Choroid plexus epithelial cell (primary cell): ENCODE measurements around the gene KCTD5.
"Not testable (repeated sequence)": the region's sequence is repeated elsewhere in the genome, so short reads cannot be mapped to it uniquely, and the experiment has no call there.

Experiments
- DNase-seq: peaks from one replicate; pipeline ENCODE4 v3.0.0-alpha.2; 2010; ENCODE audit warnings: low read depth
- H3K4me3 ChIP-seq: 2 replicates; pipeline ENCODE4 v1.5.1; 2011; ENCODE audit warnings: low read depth, mild to moderate bottlenecking, control low read depth, low read length, moderate library complexity
- CTCF ChIP-seq: conservative IDR thresholded peaks from 2 replicates; pipeline ENCODE4 v1.5.1; 2011; ENCODE audit warnings: low read depth, mild to moderate bottlenecking, control low read depth, inconsistent platforms, low read length, moderate library complexity

KCTD5 gene

DNA sequence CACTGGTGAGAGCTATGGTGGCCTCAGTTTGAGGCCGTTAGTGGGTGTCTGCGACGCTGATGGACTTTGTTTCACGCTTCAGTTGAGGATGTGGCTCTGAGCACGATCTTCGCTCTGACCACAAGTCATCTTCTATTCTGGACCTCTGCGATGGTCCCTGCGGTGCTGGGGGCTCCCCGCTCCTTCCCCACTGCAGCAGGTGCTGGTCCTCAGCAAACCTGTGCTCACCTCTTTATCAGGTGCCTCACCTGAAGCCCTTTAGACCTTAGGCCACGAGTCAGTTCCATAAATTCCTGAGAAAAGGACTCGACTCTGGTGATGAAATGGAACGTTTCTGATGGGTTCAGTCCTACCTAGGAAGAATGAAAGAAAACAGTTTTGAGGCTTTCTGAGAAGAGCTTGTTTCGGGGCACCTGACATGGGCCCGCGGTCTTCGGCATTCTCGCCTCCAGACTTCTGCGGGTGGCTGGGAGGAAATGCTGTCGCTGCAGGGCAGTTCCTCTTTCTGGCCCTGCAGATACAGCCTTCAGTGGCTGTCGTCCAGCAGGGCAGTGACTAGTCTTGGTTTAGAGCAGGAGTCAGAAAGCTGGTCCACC lies 4.7 kb downstream of the KCTD5 start:
- H3K4me3 ChIP-seq = no peak overlapping the region
- no peak for TF ChIP-seq CTCF
- no peak for DNase-seq

GRCh38 chr16:2687531-2688308 lies 5.4 kb downstream of the KCTD5 start:
- DNase-seq = no peak
- no peak for TF ChIP-seq CTCF
- no peak overlapping the region for H3K4me3 ChIP-seq

GRCh38 chr16:2689422-2689821 lies 7.1 kb downstream of the KCTD5 start:
- not testable (repeated sequence) for H3K4me3 ChIP-seq, DNase-seq

GRCh38 chr16:2689968-2690801 lies 7.9 kb downstream of the KCTD5 start:
- H3K4me3 ChIP-seq = no peak overlapping the region
- DNase-seq = no peak

GRCh38 chr16:2690852-2691251 lies 8.5 kb downstream of the KCTD5 start:
- H3K4me3 ChIP-seq = no peak overlapping the region
- TF ChIP-seq CTCF = no peak
- DNase-seq = no peak

More at GRCh38 chr16:2689968-2690801, 7.9 kb downstream of the KCTD5 start:
- TF ChIP-seq CTCF = no peak

DNA sequence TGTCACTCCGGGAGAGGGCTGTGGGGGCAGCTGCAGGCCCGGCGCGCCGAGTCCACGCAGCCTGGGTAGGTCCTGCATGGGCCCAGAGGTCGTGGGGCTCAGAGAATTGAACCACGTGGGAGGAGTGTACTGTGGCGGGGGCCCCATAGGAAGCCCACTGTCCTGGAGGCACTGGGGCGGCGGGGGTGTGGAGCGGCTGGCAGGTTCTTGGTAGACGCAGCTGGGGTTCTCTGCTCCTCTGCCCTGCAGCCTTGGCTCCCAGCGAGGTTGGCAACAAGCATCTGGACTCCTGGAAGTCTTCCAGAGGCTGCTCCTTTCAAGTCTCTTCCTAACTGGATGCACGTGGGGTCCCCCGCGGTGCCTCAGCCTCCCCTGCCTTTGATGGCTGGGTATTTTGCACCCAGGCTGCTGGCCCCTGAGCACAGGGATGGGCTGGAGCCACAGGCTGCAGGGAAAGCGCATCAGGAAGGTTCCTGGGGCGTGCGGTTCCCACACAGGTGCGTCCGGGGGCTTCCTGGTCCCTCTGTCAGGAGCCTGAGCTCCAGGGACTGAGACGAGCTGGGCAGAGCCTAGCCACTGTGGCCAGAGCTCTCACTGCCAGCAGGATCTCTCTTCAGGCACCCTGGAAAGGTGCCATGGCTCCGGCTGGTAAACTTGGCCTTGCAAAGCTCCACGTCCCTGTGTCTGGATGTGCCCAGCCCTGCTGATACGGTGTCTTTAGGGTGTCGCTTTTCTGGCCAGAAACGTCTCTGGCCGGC lies 9.3 kb downstream of the KCTD5 start:
- H3K4me3 ChIP-seq = no peak overlapping the region
- no peak for DNase-seq
- TF ChIP-seq CTCF = no peak
